Smooth muscle cell (in vitro differentiated cells): ENCODE measurements around the gene ZFHX2. TPM values are rescaled to one million over a fixed set of nuclear protein-coding genes. Genes with fewer than 3 reads are reported as not detected.

Experiments used
- DNase-seq: peaks from one replicate; lab custom pipeline; 2025; ENCODE audit not compliant: unreplicated experiment; lab: John Stamatoyannopoulos, UW
- H2AFZ ChIP-seq: fragments of 200-600 bp; sonication (generic); 2 replicates; pipeline ENCODE4 v1.6.0; 2016; ENCODE audit warnings: antibody characterized with exemption, low read depth, mild to moderate bottlenecking
- H3F3A ChIP-seq: fragments of 200-600 bp; sonication (generic); 2 replicates; pipeline ENCODE4 v1.6.0; 2017; ENCODE audit warnings: antibody characterized with exemption, low read depth
- H3K27ac ChIP-seq: fragments of 200-600 bp; sonication (generic); 2 replicates; pipeline ENCODE4 v1.5.1; 2016; ENCODE audit warnings: low read depth, mild to moderate bottlenecking
- H3K27me3 ChIP-seq: fragments of 200-600 bp; sonication (generic); 2 replicates; pipeline ENCODE4 v1.6.1; 2016; ENCODE audit warnings: low read depth, mild to moderate bottlenecking
- H3K36me3 ChIP-seq: fragments of 200-600 bp; sonication (generic); 2 replicates; pipeline ENCODE4 v1.5.1; 2016; ENCODE audit warnings: low read depth
- H3K4me1 ChIP-seq: fragments of 200-600 bp; sonication (generic); 2 replicates; pipeline ENCODE4 v1.5.1; 2016; ENCODE audit warnings: low read depth
- H3K4me2 ChIP-seq: fragments of 200-600 bp; sonication (generic); 2 replicates; pipeline ENCODE4 v1.6.0; 2016; ENCODE audit warnings: mild to moderate bottlenecking
- H3K4me3 ChIP-seq: fragments of 200-600 bp; sonication (generic); 2 replicates; pipeline ENCODE4 v1.5.1; 2016; ENCODE audit warnings: mild to moderate bottlenecking
- H3K79me2 ChIP-seq: fragments of 200-600 bp; sonication (generic); 2 replicates; pipeline ENCODE4 v1.6.0; 2016; ENCODE audit warnings: low read depth, mild to moderate bottlenecking
- H3K9ac ChIP-seq: fragments of 200-600 bp; sonication (generic); 2 replicates; pipeline ENCODE4 v1.6.0; 2016; ENCODE audit warnings: low read depth
- H3K9me3 ChIP-seq: fragments of 200-600 bp; sonication (generic); replicated peaks from 2 replicates; pipeline ENCODE4 v1.5.1; 2016; ENCODE audit warnings: low read depth
- H4K20me1 ChIP-seq: fragments of 200-600 bp; sonication (generic); 2 replicates; pipeline ENCODE4 v1.6.0; 2016; ENCODE audit warnings: low read depth
- CTCF ChIP-seq: fragments of 200-600 bp; sonication (generic); IDR thresholded peaks from 2 replicates; pipeline ENCODE4 v1.5.1; 2017; ENCODE audit warnings: borderline replicate concordance, mild to moderate bottlenecking, antibody characterized with exemption; ENCODE audit not compliant: insufficient read depth, poor library complexity, severe bottlenecking
- WGBS: methylation state at CpG from one replicate; pipeline ENCODE4 v1.1.7; 2016; ENCODE audit warnings: low lambda C conversion rate; 5-methylcytosine and 5-hydroxymethylcytosine counted together
- polyA plus RNA-seq: library from polyadenylated mRNA; unstranded; fragments of >200 nt; fragmentation: Nextera tagmentation; extraction: Ambion mirVana; gene quantifications from 2 replicates; pipeline ENCODE4 v1.2.1, GENCODE V29; 2016
- total RNA-seq: library from RNA; depleted of rRNA; stranded (reverse); fragments of >200 nt; gene quantifications from 2 replicates; pipeline ENCODE4 v1.2.3, GENCODE V29; 2014

Gene ZFHX2
- total and polyA plus RNA-seq, 2 experiments from 2014 or later: 0.27 to 1.4 TPM

GRCh38 chr14:23524954-23525353 is 26.6 kb downstream of the ZFHX2 start:
- DNase-seq: no peak
- H3K27me3 ChIP-seq: no peaks in the 10 kb centered on the region
- no peaks in the 10 kb centered on the region for H3K79me2 ChIP-seq
- H3F3A ChIP-seq: no peaks in the 10 kb centered on the region
- H3K27ac ChIP-seq: no peak overlapping the region
- H3K4me2 ChIP-seq: no peak overlapping the region
- H3K9me3 ChIP-seq: no peaks in the 10 kb centered on the region
- H3K4me1 ChIP-seq: no peaks in the 10 kb centered on the region
- no peaks in the 10 kb centered on the region for H4K20me1 ChIP-seq
- no peak overlapping the region for H3K4me3 ChIP-seq
- WGBS: 95% methylated on average over 14 of the region's 14 CpGs
- H2AFZ ChIP-seq: no peak overlapping the region
- no peak overlapping the region for H3K9ac ChIP-seq
- TF ChIP-seq CTCF: no peak
- no peaks in the 10 kb centered on the region for H3K36me3 ChIP-seq

DNA sequence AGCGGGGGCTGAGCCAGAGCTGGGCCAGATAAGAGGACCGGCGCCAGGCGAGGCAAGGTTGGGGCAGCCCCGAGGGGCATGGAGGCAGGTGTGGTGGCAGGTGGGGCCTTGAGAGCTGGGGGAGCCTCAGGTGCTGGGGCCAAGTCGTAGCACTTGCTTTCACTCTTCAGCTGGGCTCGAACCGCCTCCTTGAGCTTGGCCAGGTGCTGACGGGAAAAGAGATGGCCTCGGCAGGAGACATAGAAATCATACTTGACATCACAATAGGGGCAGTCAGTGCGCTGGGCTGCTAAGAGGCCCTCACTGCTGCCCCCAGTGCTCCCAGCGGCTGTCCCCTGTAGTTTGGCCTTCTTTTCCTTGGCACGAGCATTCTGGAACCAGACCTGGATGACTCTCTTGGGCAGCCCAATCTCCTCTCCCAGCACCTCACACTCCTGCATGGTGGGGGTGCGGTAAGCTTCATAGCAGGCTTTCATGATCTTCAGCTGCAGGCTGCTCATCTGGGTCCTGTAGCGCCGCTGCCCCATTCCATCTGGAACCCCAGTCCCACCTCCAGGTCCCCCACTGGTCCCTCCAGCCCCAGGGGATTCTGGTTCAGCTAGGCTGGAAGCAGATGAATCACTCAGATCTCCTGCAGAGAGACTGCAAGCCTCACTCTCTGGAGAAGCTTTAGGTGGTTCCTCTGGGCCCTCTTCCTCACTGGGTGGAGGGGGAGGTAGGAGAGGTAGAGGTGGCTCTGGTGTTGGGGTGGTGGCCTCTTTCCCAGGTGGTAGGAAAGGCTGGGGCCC is 28.1 kb downstream of the ZFHX2 start:
- no peaks in the 10 kb centered on the region for H3F3A ChIP-seq
- no peak overlapping the region for H3K27ac ChIP-seq
- no peak for DNase-seq
- no peak overlapping the region for H3K9ac ChIP-seq
- H3K36me3 ChIP-seq: no peaks in the 10 kb centered on the region
- WGBS: 96% methylated on average over 16 of the region's 16 CpGs
- H3K4me2 ChIP-seq: no peak overlapping the region
- peaks cover 4% of the 10 kb centered on the region for H3K4me1 ChIP-seq
- H3K79me2 ChIP-seq: no peaks in the 10 kb centered on the region
- H2AFZ ChIP-seq: no peak overlapping the region
- no peaks in the 10 kb centered on the region for H3K27me3 ChIP-seq
- H4K20me1 ChIP-seq: no peaks in the 10 kb centered on the region
- H3K9me3 ChIP-seq: no peaks in the 10 kb centered on the region
- H3K4me3 ChIP-seq: no peak overlapping the region
- TF ChIP-seq CTCF: no peak

- no peak overlapping the region for H3K4me2 ChIP-seq
- H3K9me3 ChIP-seq: no peaks in the 10 kb centered on the region
- H2AFZ ChIP-seq: no peak overlapping the region
- H3F3A ChIP-seq: no peaks in the 10 kb centered on the region
- WGBS: 96% methylated on average over 9 of the region's 9 CpGs
- H3K4me1 ChIP-seq: peaks cover 11% of the 10 kb centered on the region
- no peaks in the 10 kb centered on the region for H3K79me2 ChIP-seq
- no peak overlapping the region for H3K4me3 ChIP-seq
- H3K27me3 ChIP-seq: no peaks in the 10 kb centered on the region
- TF ChIP-seq CTCF: no peak
- H3K9ac ChIP-seq: no peak overlapping the region
- H3K36me3 ChIP-seq: no peaks in the 10 kb centered on the region
- H4K20me1 ChIP-seq: no peaks in the 10 kb centered on the region
- DNase-seq: no peak
- no peak overlapping the region for H3K27ac ChIP-seq
Measured at GRCh38 chr14:23522643-23523198, 28.8 kb downstream of the ZFHX2 start.
